Stimulated activated naive B cell treated with anti-CD40 and anti-IgM and Interleukin-4, amounts not matched to agents 10 μg/mL and 1 μg/mL and 100 μg/mL, for 72 hours (primary cell): ENCODE data around the gene IL20RA.
"Not testable (repeated sequence)": the region's sequence is repeated elsewhere in the genome, so short reads cannot be mapped to it uniquely, and the experiment has no call there.

ENCODE experiments used
- ATAC-seq, 2 donors: fragments of 150-1000 bp; cut with Tn5 transposase; replicated peaks; 2 replicates each; pipeline ENCODE4 v1.10.0; 2021; ENCODE audit warnings: moderate library complexity in 1 of 2
- DNase-seq: peaks from one replicate; pipeline ENCODE4 v3.0.0; 2021
- H3K27ac Mint-ChIP-seq: one replicate; pipeline ENCODE4 v1.8.0; 2022; ENCODE audit warnings: mild to moderate bottlenecking, mixed read lengths
- H3K27me3 Mint-ChIP-seq, 2 donors: one replicate each; pipeline ENCODE4 v1.8.0; 2022; ENCODE audit warnings: mixed read lengths in 2 of 2
- H3K36me3 Mint-ChIP-seq, 2 donors: one replicate each; pipeline ENCODE4 v1.8.0; 2022; ENCODE audit warnings: mixed read lengths in 2 of 2, mild to moderate bottlenecking in 1 of 2
- H3K4me1 Mint-ChIP-seq, 2 donors: one replicate each; pipeline ENCODE4 v1.8.0; 2022; ENCODE audit warnings: mixed read lengths in 2 of 2, mild to moderate bottlenecking in 1 of 2
- H3K4me3 Mint-ChIP-seq, 2 donors: one replicate each; pipeline ENCODE4 v1.8.0; 2022; ENCODE audit warnings: mild to moderate bottlenecking in 2 of 2, mixed read lengths in 2 of 2, moderate library complexity in 1 of 2
- H3K9me3 Mint-ChIP-seq, 2 donors: one replicate each; pipeline ENCODE4 v1.8.0; 2022; ENCODE audit warnings: mixed read lengths in 2 of 2, mild to moderate bottlenecking in 1 of 2

The IL20RA gene

GRCh38 chr6:136984578-136984977 is 60.2 kb downstream of the IL20RA start:
- Mint-ChIP-seq H3K27ac (no peak overlapping the region), H3K36me3 (no peaks in the 10 kb centered on the region), H3K27me3 (peaks cover 34 to 36% of the 10 kb centered on the region in 2 donors), H3K4me3 (no peak overlapping the region), H3K9me3 (no peaks in the 10 kb centered on the region), H3K4me1 (peaks cover 2 to 4% of the 10 kb centered on the region in 2 donors)
- ATAC-seq, result no peak
- no peak for DNase-seq

GRCh38 chr6:136983687-136984086 is 61.1 kb downstream of the IL20RA start:
- Mint-ChIP-seq H3K27me3 (peaks cover 27 to 28% of the 10 kb centered on the region in 2 donors), H3K4me3 (no peak overlapping the region)

GRCh38 chr6:136982928-136983327 is 61.8 kb downstream of the IL20RA start:
- DNase-seq, result no peak
- no peaks in the 10 kb centered on the region for H3K9me3 Mint-ChIP-seq

More at GRCh38 chr6:136983687-136984086, 61.1 kb downstream of the IL20RA start:
- Mint-ChIP-seq H3K4me1 (no peaks in the 10 kb centered on the region), H3K36me3 (no peaks in the 10 kb centered on the region), H3K9me3 (no peaks in the 10 kb centered on the region), H3K27ac (no peak overlapping the region)
- ATAC-seq, result no peak
- no peak for DNase-seq

GRCh38 chr6:136980070-136980469 is 64.7 kb downstream of the IL20RA start:
- H3K9me3 Mint-ChIP-seq, result no peaks in the 10 kb centered on the region
- no peak overlapping the region for H3K4me3 Mint-ChIP-seq
- DNase-seq (no peak), ATAC-seq (no peak)
- no peak overlapping the region for H3K27ac Mint-ChIP-seq
- no peaks in the 10 kb centered on the region for H3K36me3 Mint-ChIP-seq
- peaks cover 5 to 13% of the 10 kb centered on the region in 2 donors for H3K4me1 Mint-ChIP-seq
- H3K27me3 Mint-ChIP-seq, result peaks cover 6 to 14% of the 10 kb centered on the region in 2 donors

More at GRCh38 chr6:136982928-136983327, 61.8 kb downstream of the IL20RA start:
- Mint-ChIP-seq H3K36me3 (no peaks in the 10 kb centered on the region), H3K27me3 (peaks cover 21 to 24% of the 10 kb centered on the region in 2 donors), H3K27ac (peak overlapping the region; percentile 85), H3K4me1 (no peaks in the 10 kb centered on the region), H3K4me3 (no peak overlapping the region)
- ATAC-seq, result no peak

GRCh38 chr6:136979206-136979605 is 65.6 kb downstream of the IL20RA start:
- Mint-ChIP-seq H3K4me3 (no peak overlapping the region), H3K27ac (no peak overlapping the region), H3K27me3 (peaks cover 6 to 14% of the 10 kb centered on the region in 2 donors), H3K36me3 (no peaks in the 10 kb centered on the region), H3K4me1 (peaks cover 6 to 15% of the 10 kb centered on the region in 2 donors), H3K9me3 (no peaks in the 10 kb centered on the region)
- no peak for DNase-seq
- ATAC-seq, result no peak

GRCh38 chr6:136977075-136977474 is 67.7 kb downstream of the IL20RA start:
- Mint-ChIP-seq H3K4me1 (peaks cover 6 to 15% of the 10 kb centered on the region in 2 donors), H3K27ac (no peak overlapping the region), H3K27me3 (peaks cover 0 to 4% of the 10 kb centered on the region in 2 donors), H3K9me3 (no peaks in the 10 kb centered on the region), H3K4me3 (no peak overlapping the region), H3K36me3 (no peaks in the 10 kb centered on the region)
- no peak for ATAC-seq
- no peak for DNase-seq

GRCh38 chr6:136975089-136975715 is 69.6 kb downstream of the IL20RA start:
- H3K27me3 Mint-ChIP-seq, result peaks cover 0 to 4% of the 10 kb centered on the region in 2 donors

GRCh38 chr6:136973781-136974180 is 71.0 kb downstream of the IL20RA start:
- H3K9me3 Mint-ChIP-seq, ATAC-seq, H3K36me3 Mint-ChIP-seq, DNase-seq, H3K27me3 Mint-ChIP-seq, H3K27ac Mint-ChIP-seq, H3K4me3 Mint-ChIP-seq: not testable (repeated sequence)
- H3K4me1 Mint-ChIP-seq, result peaks cover 6 to 15% of the 10 kb centered on the region in 2 donors

More at GRCh38 chr6:136975089-136975715, 69.6 kb downstream of the IL20RA start:
- no peak for DNase-seq
- ATAC-seq, result peak; percentile 54 to 66
- Mint-ChIP-seq H3K4me1 (peaks cover 6 to 15% of the 10 kb centered on the region in 2 donors), H3K27ac (no peak overlapping the region), H3K9me3 (no peaks in the 10 kb centered on the region), H3K36me3 (no peaks in the 10 kb centered on the region), H3K4me3 (peak overlapping the region in 1 of 2 donors; percentile 28)

- Mint-ChIP-seq H3K36me3 (no peaks in the 10 kb centered on the region), H3K4me1 (peaks cover 6 to 25% of the 10 kb centered on the region in 2 donors), H3K27ac (no peak overlapping the region)
Measured at GRCh38 chr6:136971609-136972008, 73.2 kb downstream of the IL20RA start.

GRCh38 chr6:136969930-136970329 is 74.8 kb downstream of the IL20RA start:
- no peak overlapping the region for H3K4me3 Mint-ChIP-seq
- H3K4me1 Mint-ChIP-seq, result peaks cover 0 to 11% of the 10 kb centered on the region in 2 donors
- no peaks in the 10 kb centered on the region for H3K36me3 Mint-ChIP-seq
- ATAC-seq (no peak), DNase-seq (no peak)
- peaks cover 7 to 9% of the 10 kb centered on the region in 2 donors for H3K27me3 Mint-ChIP-seq
- H3K27ac Mint-ChIP-seq, result no peak overlapping the region
- no peaks in the 10 kb centered on the region for H3K9me3 Mint-ChIP-seq

More at GRCh38 chr6:136971609-136972008, 73.2 kb downstream of the IL20RA start:
- H3K4me3 Mint-ChIP-seq, result no peak overlapping the region
- H3K9me3 Mint-ChIP-seq, result no peaks in the 10 kb centered on the region
- H3K27me3 Mint-ChIP-seq, result peaks cover 7 to 9% of the 10 kb centered on the region in 2 donors
- DNase-seq, result no peak
- no peak for ATAC-seq

GRCh38 chr6:136969433-136969832 is 75.3 kb downstream of the IL20RA start:
- Mint-ChIP-seq H3K27me3 (peaks cover 7 to 9% of the 10 kb centered on the region in 2 donors), H3K9me3 (no peaks in the 10 kb centered on the region), H3K27ac (no peak overlapping the region), H3K36me3 (no peaks in the 10 kb centered on the region), H3K4me1 (peaks cover 0 to 10% of the 10 kb centered on the region in 2 donors), H3K4me3 (no peak overlapping the region)
- no peak for DNase-seq
- ATAC-seq, result no peak

GRCh38 chr6:136968837-136969236 is 75.9 kb downstream of the IL20RA start:
- ATAC-seq, result no peak
- peaks cover 7 to 9% of the 10 kb centered on the region in 2 donors for H3K27me3 Mint-ChIP-seq

GRCh38 chr6:136967876-136968752 is 76.7 kb downstream of the IL20RA start:
- ATAC-seq (peak; percentile 95 to 98), DNase-seq (peak; percentile 58)
- Mint-ChIP-seq H3K9me3 (no peaks in the 10 kb centered on the region), H3K4me3 (peak overlapping the region in 1 of 2 donors; percentile 37), H3K4me1 (peaks cover 0 to 10% of the 10 kb centered on the region in 2 donors), H3K36me3 (no peaks in the 10 kb centered on the region), H3K27ac (no peak overlapping the region), H3K27me3 (peaks cover 7 to 9% of the 10 kb centered on the region in 2 donors)

More at GRCh38 chr6:136968837-136969236, 75.9 kb downstream of the IL20RA start:
- DNase-seq, result no peak
- no peaks in the 10 kb centered on the region for H3K36me3 Mint-ChIP-seq
- peaks cover 0 to 10% of the 10 kb centered on the region in 2 donors for H3K4me1 Mint-ChIP-seq
- no peak overlapping the region for H3K4me3 Mint-ChIP-seq
- no peak overlapping the region for H3K27ac Mint-ChIP-seq
- H3K9me3 Mint-ChIP-seq, result no peaks in the 10 kb centered on the region

- peaks cover 7 to 9% of the 10 kb centered on the region in 2 donors for H3K27me3 Mint-ChIP-seq
- no peaks in the 10 kb centered on the region for H3K36me3 Mint-ChIP-seq
- H3K4me1 Mint-ChIP-seq, result peaks cover 0 to 10% of the 10 kb centered on the region in 2 donors
Measured at GRCh38 chr6:136964398-136964797, 80.4 kb downstream of the IL20RA start.

More at GRCh38 chr6:136964398-136964797, 80.4 kb downstream of the IL20RA start:
- no peak for DNase-seq
- Mint-ChIP-seq H3K9me3 (no peaks in the 10 kb centered on the region), H3K27ac (no peak overlapping the region), H3K4me3 (no peak overlapping the region)
- ATAC-seq, result no peak
